Left lung (tissue), 10 donors: ENCODE data around the gene SH3PXD2A. TPM values are rescaled to one million over a fixed set of nuclear protein-coding genes. Genes with fewer than 3 reads are reported as not detected.

ENCODE experiments used
- ATAC-seq: fragments of 200-7000 bp; cut with Tn5 transposase; one replicate; pipeline ENCODE4 v1.9.1; 2020; ENCODE audit warnings: moderate library complexity
- DNase-seq, 4 donors: peaks; one replicate each; pipeline ENCODE4 v3.0.0-alpha.2; 2013 to 2020
- H3K27ac ChIP-seq, 2 donors: fragments of 200-600 bp; sonication (generic) in 1 of 2; one replicate each; pipeline versions ENCODE4 v1.5.0 to v1.8.0; 2020 to 2021
- H3K27me3 ChIP-seq, 2 donors: fragments of 200-600 bp; sonication (generic) in 1 of 2; one replicate each; pipeline versions ENCODE4 v1.5.0 to v1.8.0; 2020 to 2021
- H3K36me3 ChIP-seq, 2 donors: fragments of 200-600 bp; sonication (generic) in 1 of 2; one replicate each; pipeline versions ENCODE4 v1.5.0 to v1.8.0; 2020 to 2021
- H3K4me1 ChIP-seq, 2 donors: fragments of 200-600 bp; one replicate each; pipeline ENCODE4 v1.8.0; 2021
- H3K4me3 ChIP-seq, 2 donors: fragments of 200-600 bp; sonication (generic) in 1 of 2; one replicate each; pipeline versions ENCODE4 v1.5.0 to v1.8.0; 2020 to 2021; ENCODE audit warnings: mild to moderate bottlenecking in 1 of 2
- H3K9me3 ChIP-seq, 2 donors: fragments of 200-600 bp; sonication (generic) in 1 of 2; one replicate each; pipeline versions ENCODE4 v1.5.0 to v1.8.0; 2020 to 2021
- CTCF ChIP-seq, 2 donors: fragments of 200-600 bp; sonication (generic) in 1 of 2; IDR thresholded peaks; one replicate each; pipeline versions ENCODE4 v1.5.0 to v1.8.0; 2021; ENCODE audit warnings: antibody characterized with exemption in 2 of 2
- intact Hi-C, 2 donors: fragments of 100-400 bp; cut with DNase I; formaldehyde crosslinking; loops; one replicate each; pipeline versions ENCODE4 v1.11.2 to v1.14.2; 2022
- polyA plus RNA-seq, 6 donors: library from polyadenylated mRNA; unstranded; fragments of 120-200 nt; gene quantifications; one replicate each; pipeline ENCODE4 v1.2.1, GENCODE V29; 2013; ENCODE audit not compliant: insufficient read length in 6 of 6
- total RNA-seq, 2 donors: library from RNA; stranded (reverse); fragmentation: NEBNext Ultra II Directional; extraction: Animal tissue kit (Norgen Biotek cat#: 25700); gene quantifications; one replicate each; pipeline ENCODE4 v1.2.1, GENCODE V29; 2021
- donor health status: DM: no; HTN: yes; CAD: no.
- donor health status: DM: no; HTN: no; CAD: no.

SH3PXD2A gene
- total and polyA plus RNA-seq, 8 donors: 44.8 to 117 (median 91.7) TPM

DNA sequence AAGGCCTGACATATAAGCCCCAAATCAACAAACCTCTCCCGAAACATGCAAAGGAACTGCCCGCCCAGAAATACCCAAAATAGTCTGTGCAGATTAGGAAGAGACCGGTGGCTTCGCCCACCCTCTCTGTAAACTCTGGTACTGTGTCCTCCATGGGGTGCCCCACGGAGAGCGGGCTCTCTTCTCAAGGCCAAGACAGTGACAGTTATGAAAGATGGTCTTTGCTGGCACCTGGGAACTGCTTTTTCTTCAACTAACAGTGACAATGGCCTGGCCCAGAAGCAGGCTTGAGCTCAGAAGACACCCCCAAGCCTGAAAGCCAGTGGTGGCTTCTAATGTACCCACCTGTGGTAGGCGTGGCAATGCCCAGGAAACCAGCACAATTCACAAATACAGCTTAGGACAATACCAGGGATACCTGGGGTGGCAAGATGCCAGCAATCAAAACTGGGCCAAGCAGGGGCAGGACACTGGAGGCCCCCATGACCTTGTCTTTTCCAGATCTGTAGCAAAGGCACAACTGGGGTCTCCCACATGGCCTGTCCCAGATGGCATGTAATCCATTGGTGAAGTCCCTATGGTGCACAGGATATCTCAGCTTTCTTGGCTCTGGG, 254.3 kb downstream of the SH3PXD2A start:
- intact Hi-C loops: loop anchor here in 1 of 2 donors (5.0 kb wide), 1 partner anchor 86 kb away; no protein-coding TSS in a partner anchor
- no peak overlapping the region for H3K4me3 ChIP-seq
- no peak for TF ChIP-seq CTCF (IDR thresholded peaks at IDR 0.05)
- no peaks in the 10 kb centered on the region for H3K27me3 ChIP-seq
- H3K36me3 ChIP-seq: peaks cover 0 to 30% of the 10 kb centered on the region in 2 donors
- no peak for ATAC-seq
- no peaks in the 10 kb centered on the region for H3K4me1 ChIP-seq
- H3K27ac ChIP-seq: no peak overlapping the region
- DNase-seq: peak in 1 of 4 donors; percentile 17
- H3K9me3 ChIP-seq: no peaks in the 10 kb centered on the region

- Histone ChIP-seq H3K4me3 (no peak overlapping the region), H3K27ac (no peak overlapping the region), H3K36me3 (peaks cover 0 to 30% of the 10 kb centered on the region in 2 donors), H3K9me3 (no peaks in the 10 kb centered on the region), H3K4me1 (no peaks in the 10 kb centered on the region), H3K27me3 (no peaks in the 10 kb centered on the region)
- ATAC-seq (no peak), DNase-seq (peak in 1 of 4 donors; percentile 32)
- no peak for TF ChIP-seq CTCF (IDR thresholded peaks at IDR 0.05)
- intact Hi-C loops: loop anchor here in 1 of 2 donors (5.0 kb wide), 1 partner anchor 87 kb away; no protein-coding TSS in a partner anchor
These were observed 255.1 kb downstream of the SH3PXD2A start for GRCh38 chr10:103600325-103600724.

DNA sequence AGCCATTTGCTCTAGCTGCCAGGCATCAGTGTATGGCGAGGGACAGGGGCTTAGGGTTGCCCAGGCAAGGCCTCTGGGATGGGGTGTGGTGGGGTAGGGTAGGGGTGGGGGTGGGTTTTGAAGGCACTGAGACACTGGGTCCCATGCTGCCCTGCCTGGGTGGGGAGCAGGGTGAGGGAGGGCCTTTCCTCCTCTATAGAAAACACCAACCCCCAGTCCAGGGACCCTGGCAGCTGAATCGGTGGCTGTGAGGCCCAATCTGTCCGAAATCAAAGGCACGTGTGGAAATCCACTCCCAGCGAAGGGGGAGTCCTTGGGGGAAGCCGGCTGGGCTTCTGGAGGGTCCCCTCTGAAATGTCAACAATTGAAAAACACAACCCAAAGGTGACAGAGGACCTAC, 255.5 kb downstream of the SH3PXD2A start:
- DNase-seq (no peak), ATAC-seq (no peak)
- H3K4me1 ChIP-seq: no peaks in the 10 kb centered on the region
- intact Hi-C loops: loop anchor here in 1 of 2 donors (5.0 kb wide), 1 partner anchor 87 kb away; no protein-coding TSS in a partner anchor
- H3K27ac ChIP-seq: no peak overlapping the region
- peaks cover 0 to 30% of the 10 kb centered on the region in 2 donors for H3K36me3 ChIP-seq
- no peaks in the 10 kb centered on the region for H3K9me3 ChIP-seq
- no peaks in the 10 kb centered on the region for H3K27me3 ChIP-seq
- no peak overlapping the region for H3K4me3 ChIP-seq
- no peak for TF ChIP-seq CTCF (IDR thresholded peaks at IDR 0.05)

DNA sequence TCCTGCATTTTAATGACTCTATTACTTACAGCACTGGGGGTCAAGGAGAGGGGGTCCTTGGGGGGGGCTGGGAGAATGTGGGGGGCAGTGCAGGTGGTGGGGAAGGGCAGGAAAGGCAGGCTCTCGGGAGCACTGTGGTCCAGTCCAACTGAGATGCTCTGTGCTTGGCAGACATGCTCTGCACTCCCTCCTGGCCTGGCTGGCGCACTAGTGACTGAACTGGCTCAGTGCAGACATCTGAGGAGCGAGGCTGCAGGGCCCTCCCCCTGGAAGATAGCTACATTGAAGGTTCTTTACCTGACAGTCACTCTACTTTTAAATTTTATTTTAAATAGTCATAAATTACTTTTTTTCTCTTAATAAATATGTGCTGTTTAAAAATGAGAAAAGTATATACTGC, 256.2 kb downstream of the SH3PXD2A start:
- ATAC-seq: no peak
- Histone ChIP-seq H3K36me3 (peaks cover 0 to 24% of the 10 kb centered on the region in 2 donors), H3K27me3 (no peaks in the 10 kb centered on the region), H3K4me3 (no peak overlapping the region), H3K27ac (no peak overlapping the region), H3K4me1 (no peaks in the 10 kb centered on the region), H3K9me3 (no peaks in the 10 kb centered on the region)
- intact Hi-C loops: no loop called here
- DNase-seq: no peak
- no peak for TF ChIP-seq CTCF (IDR thresholded peaks at IDR 0.05)

DNA sequence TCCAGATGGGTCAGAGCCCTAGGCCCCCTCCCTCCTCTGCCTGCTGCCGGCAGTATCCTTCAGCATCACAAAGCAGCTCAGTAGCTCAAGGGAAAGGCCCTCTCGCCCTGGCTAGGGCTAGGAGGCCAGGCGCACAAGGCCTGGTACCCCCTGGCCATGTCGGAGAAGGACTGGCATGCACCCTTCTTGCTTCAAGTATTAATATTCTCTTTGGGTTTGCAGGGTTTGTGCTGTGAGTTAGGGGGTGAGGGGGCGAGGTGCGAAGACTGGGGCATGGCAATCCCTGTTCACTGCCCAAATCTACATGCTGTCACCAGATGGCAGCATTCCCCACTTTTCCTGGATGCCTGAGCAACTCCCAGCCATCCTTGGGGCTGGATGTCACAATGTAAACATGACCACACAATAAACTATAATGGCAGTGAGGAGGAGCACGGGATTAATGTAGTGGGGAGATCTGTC, 256.7 kb downstream of the SH3PXD2A start:
- ATAC-seq (peak; percentile 68), DNase-seq (peak in 2 of 4 donors; percentile 71 to 85)
- TF ChIP-seq CTCF (IDR thresholded peaks at IDR 0.05): peak; percentile 42 to 60
- no peaks in the 10 kb centered on the region for H3K4me1 ChIP-seq
- H3K36me3 ChIP-seq: peaks cover 0 to 21% of the 10 kb centered on the region in 2 donors
- no peak overlapping the region for H3K27ac ChIP-seq
- intact Hi-C loops: no loop called here
- H3K27me3 ChIP-seq: no peaks in the 10 kb centered on the region
- H3K4me3 ChIP-seq: no peak overlapping the region
- H3K9me3 ChIP-seq: no peaks in the 10 kb centered on the region
